Measurements from ENCODE around the gene GRN.

DNA sequence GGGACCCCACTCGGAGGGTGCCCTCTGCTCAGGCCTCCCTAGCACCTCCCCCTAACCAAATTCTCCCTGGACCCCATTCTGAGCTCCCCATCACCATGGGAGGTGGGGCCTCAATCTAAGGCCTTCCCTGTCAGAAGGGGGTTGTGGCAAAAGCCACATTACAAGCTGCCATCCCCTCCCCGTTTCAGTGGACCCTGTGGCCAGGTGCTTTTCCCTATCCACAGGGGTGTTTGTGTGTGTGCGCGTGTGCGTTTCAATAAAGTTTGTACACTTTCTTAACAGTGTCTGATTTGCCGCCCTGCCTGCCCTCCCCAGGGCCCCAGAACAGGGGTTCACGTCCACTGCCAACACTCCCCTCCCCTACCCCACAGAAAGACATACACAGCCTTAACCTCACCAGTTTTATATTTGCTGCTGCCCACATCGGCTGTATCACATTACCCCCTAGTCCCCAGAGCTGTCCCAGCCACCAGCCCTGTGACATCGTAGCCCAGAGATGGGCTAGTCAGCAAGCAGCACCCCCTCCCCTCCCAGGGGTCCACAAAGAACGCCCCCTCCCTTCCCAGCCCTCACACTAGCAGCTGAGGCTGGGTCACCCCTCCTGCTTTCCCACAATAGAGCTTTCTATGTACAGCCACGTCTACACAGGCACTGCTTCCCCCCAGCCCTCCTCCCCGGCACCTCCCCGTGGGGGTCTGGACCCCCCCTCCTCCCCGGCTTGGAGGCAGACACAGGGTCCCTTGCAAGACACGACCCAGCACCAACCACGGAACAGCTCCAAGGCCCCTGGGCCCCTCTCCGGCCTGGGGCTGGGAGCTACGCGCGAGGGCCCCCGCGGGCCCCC is 7.9 kb downstream of the GRN start:
- TF ChIP-seq, protein P1, sequence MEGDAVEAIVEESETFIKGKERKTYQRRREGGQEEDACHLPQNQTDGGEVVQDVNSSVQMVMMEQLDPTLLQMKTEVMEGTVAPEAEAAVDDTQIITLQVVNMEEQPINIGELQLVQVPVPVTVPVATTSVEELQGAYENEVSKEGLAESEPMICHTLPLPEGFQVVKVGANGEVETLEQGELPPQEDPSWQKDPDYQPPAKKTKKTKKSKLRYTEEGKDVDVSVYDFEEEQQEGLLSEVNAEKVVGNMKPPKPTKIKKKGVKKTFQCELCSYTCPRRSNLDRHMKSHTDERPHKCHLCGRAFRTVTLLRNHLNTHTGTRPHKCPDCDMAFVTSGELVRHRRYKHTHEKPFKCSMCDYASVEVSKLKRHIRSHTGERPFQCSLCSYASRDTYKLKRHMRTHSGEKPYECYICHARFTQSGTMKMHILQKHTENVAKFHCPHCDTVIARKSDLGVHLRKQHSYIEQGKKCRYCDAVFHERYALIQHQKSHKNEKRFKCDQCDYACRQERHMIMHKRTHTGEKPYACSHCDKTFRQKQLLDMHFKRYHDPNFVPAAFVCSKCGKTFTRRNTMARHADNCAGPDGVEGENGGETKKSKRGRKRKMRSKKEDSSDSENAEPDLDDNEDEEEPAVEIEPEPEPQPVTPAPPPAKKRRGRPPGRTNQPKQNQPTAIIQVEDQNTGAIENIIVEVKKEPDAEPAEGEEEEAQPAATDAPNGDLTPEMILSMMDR (IDR thresholded peaks at IDR 0.05): no peak
- no peak for TF ChIP-seq POLR2A (IDR thresholded peaks at IDR 0.05)
